Smooth muscle cell (in vitro differentiated cells): ENCODE results near the gene ARHGAP25. TPM values are rescaled to one million over a fixed set of nuclear protein-coding genes. Genes with fewer than 3 reads are reported as not detected.

Source experiments
- DNase-seq: peaks from one replicate; lab custom pipeline; 2025; ENCODE audit not compliant: unreplicated experiment; lab: John Stamatoyannopoulos, UW
- H2AFZ ChIP-seq: fragments of 200-600 bp; sonication (generic); 2 replicates; pipeline ENCODE4 v1.6.0; 2016; ENCODE audit warnings: antibody characterized with exemption, low read depth, mild to moderate bottlenecking
- H3F3A ChIP-seq: fragments of 200-600 bp; sonication (generic); 2 replicates; pipeline ENCODE4 v1.6.0; 2017; ENCODE audit warnings: antibody characterized with exemption, low read depth
- H3K27ac ChIP-seq: fragments of 200-600 bp; sonication (generic); 2 replicates; pipeline ENCODE4 v1.5.1; 2016; ENCODE audit warnings: low read depth, mild to moderate bottlenecking
- H3K27me3 ChIP-seq: fragments of 200-600 bp; sonication (generic); 2 replicates; pipeline ENCODE4 v1.6.1; 2016; ENCODE audit warnings: low read depth, mild to moderate bottlenecking
- H3K36me3 ChIP-seq: fragments of 200-600 bp; sonication (generic); 2 replicates; pipeline ENCODE4 v1.5.1; 2016; ENCODE audit warnings: low read depth
- H3K4me1 ChIP-seq: fragments of 200-600 bp; sonication (generic); 2 replicates; pipeline ENCODE4 v1.5.1; 2016; ENCODE audit warnings: low read depth
- H3K4me2 ChIP-seq: fragments of 200-600 bp; sonication (generic); 2 replicates; pipeline ENCODE4 v1.6.0; 2016; ENCODE audit warnings: mild to moderate bottlenecking
- H3K4me3 ChIP-seq: fragments of 200-600 bp; sonication (generic); 2 replicates; pipeline ENCODE4 v1.5.1; 2016; ENCODE audit warnings: mild to moderate bottlenecking
- H3K79me2 ChIP-seq: fragments of 200-600 bp; sonication (generic); 2 replicates; pipeline ENCODE4 v1.6.0; 2016; ENCODE audit warnings: low read depth, mild to moderate bottlenecking
- H3K9ac ChIP-seq: fragments of 200-600 bp; sonication (generic); 2 replicates; pipeline ENCODE4 v1.6.0; 2016; ENCODE audit warnings: low read depth
- H3K9me3 ChIP-seq: fragments of 200-600 bp; sonication (generic); replicated peaks from 2 replicates; pipeline ENCODE4 v1.5.1; 2016; ENCODE audit warnings: low read depth
- H4K20me1 ChIP-seq: fragments of 200-600 bp; sonication (generic); 2 replicates; pipeline ENCODE4 v1.6.0; 2016; ENCODE audit warnings: low read depth
- WGBS: methylation state at CpG from one replicate; pipeline ENCODE4 v1.1.7; 2016; ENCODE audit warnings: low lambda C conversion rate; 5-methylcytosine and 5-hydroxymethylcytosine counted together
- polyA plus RNA-seq: library from polyadenylated mRNA; unstranded; fragments of >200 nt; fragmentation: Nextera tagmentation; extraction: Ambion mirVana; gene quantifications from 2 replicates; pipeline ENCODE4 v1.2.1, GENCODE V29; 2016
- total RNA-seq: library from RNA; depleted of rRNA; stranded (reverse); fragments of >200 nt; gene quantifications from 2 replicates; pipeline ENCODE4 v1.2.3, GENCODE V29; 2014
- TF ChIP-seq, protein P1 (sequence below): fragments of 200-600 bp; sonication (generic); IDR thresholded peaks from 2 replicates; pipeline ENCODE4 v1.5.1; 2017; ENCODE audit warnings: borderline replicate concordance, mild to moderate bottlenecking, antibody characterized with exemption; ENCODE audit not compliant: insufficient read depth, poor library complexity, severe bottlenecking

ARHGAP25 gene
- total and polyA plus RNA-seq, 2 experiments from 2014 or later = 1.5 to 2.0 TPM

DNA sequence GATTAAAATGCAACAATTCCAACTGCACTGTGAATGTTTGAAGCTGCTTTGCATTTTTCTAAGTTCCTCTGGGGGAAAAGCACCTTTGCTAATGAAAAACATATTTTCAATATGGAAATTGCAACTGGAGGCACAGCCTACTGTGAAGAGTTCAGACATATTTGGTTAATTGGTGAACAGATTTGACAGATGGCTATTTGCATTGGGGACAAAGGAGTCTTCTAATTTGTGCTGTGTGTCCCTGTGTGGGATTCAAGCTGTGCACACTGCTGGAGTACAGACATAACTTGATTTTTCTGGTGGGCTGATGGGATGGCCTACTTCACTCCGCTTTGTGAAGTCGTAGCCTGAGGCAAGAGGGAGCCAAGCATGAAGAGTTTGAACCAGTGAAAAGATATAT lies 40.7 kb upstream of the ARHGAP25 start:
- H4K20me1 ChIP-seq = no peaks in the 10 kb centered on the region
- 93% methylated on average over 2 of the region's 2 CpGs for WGBS

DNA sequence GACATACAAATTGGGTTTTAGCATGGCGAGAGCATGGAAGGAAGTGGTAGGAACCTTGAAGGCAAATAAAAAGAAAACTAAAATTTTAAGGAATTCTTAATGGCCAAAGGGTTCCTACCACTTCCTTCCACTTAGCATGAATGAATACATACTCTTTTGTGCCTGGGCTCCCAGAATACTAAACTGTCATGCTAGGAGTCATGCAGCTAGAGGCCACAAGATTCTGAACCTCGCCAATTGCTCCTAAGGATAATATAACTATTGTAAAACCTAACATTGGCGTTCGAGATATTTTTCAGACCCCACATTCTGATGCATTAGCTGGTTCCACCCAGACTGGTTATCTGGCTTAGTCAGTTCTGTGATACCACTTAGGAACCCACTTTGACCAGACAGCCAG lies 38.6 kb upstream of the ARHGAP25 start:
- no peaks in the 10 kb centered on the region for H3K27me3 ChIP-seq
- no peaks in the 10 kb centered on the region for H3K9me3 ChIP-seq
- no peak overlapping the region for H3K4me3 ChIP-seq
- no peak overlapping the region for H3K9ac ChIP-seq
- H3F3A ChIP-seq = no peaks in the 10 kb centered on the region
- H4K20me1 ChIP-seq = no peaks in the 10 kb centered on the region
- DNase-seq = no peak
- no peak overlapping the region for H2AFZ ChIP-seq
- H3K4me2 ChIP-seq = no peak overlapping the region
- WGBS = 87% methylated on average over 4 of the region's 4 CpGs
- no peaks in the 10 kb centered on the region for H3K79me2 ChIP-seq
- no peaks in the 10 kb centered on the region for H3K4me1 ChIP-seq
- no peak overlapping the region for H3K27ac ChIP-seq
- TF ChIP-seq, protein P1, sequence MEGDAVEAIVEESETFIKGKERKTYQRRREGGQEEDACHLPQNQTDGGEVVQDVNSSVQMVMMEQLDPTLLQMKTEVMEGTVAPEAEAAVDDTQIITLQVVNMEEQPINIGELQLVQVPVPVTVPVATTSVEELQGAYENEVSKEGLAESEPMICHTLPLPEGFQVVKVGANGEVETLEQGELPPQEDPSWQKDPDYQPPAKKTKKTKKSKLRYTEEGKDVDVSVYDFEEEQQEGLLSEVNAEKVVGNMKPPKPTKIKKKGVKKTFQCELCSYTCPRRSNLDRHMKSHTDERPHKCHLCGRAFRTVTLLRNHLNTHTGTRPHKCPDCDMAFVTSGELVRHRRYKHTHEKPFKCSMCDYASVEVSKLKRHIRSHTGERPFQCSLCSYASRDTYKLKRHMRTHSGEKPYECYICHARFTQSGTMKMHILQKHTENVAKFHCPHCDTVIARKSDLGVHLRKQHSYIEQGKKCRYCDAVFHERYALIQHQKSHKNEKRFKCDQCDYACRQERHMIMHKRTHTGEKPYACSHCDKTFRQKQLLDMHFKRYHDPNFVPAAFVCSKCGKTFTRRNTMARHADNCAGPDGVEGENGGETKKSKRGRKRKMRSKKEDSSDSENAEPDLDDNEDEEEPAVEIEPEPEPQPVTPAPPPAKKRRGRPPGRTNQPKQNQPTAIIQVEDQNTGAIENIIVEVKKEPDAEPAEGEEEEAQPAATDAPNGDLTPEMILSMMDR = no peak
- H3K36me3 ChIP-seq = no peaks in the 10 kb centered on the region

More for the DNA sequence above, 40.7 kb upstream of the ARHGAP25 start:
- no peaks in the 10 kb centered on the region for H3K9me3 ChIP-seq
- H3K36me3 ChIP-seq = no peaks in the 10 kb centered on the region
- TF ChIP-seq, protein P1 = no peak
- H3K79me2 ChIP-seq = no peaks in the 10 kb centered on the region
- H3K9ac ChIP-seq = no peak overlapping the region
- no peak overlapping the region for H3K27ac ChIP-seq
- no peak for DNase-seq
- no peak overlapping the region for H2AFZ ChIP-seq
- H3K4me2 ChIP-seq = no peak overlapping the region
- no peaks in the 10 kb centered on the region for H3K27me3 ChIP-seq
- no peaks in the 10 kb centered on the region for H3F3A ChIP-seq
- H3K4me1 ChIP-seq = peaks cover 6% of the 10 kb centered on the region
- H3K4me3 ChIP-seq = no peak overlapping the region

DNA sequence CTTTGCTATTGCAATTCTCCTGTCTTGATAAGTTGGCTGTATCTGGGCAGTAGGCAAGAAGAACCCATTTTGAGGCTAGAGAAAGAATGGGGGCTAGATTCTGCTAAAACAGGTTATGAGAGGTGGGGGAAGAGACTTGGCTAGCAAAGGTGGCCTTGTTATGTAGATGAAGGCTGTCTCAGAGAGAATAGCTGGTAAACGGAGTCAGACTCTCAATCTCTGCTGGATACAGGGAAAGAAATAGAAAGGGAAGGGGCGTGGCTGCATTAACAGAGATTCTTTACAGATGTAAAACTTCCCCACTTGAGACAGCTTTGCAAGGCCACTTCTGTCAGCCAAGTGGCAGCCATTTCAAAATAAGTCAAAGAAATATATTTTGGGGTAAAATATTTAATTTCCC lies 38.1 kb upstream of the ARHGAP25 start:
- Histone ChIP-seq H3K27ac (no peak overlapping the region), H3K4me1 (no peaks in the 10 kb centered on the region), H3K4me2 (no peak overlapping the region), H3F3A (no peaks in the 10 kb centered on the region), H3K27me3 (no peaks in the 10 kb centered on the region), H2AFZ (no peak overlapping the region), H3K36me3 (no peaks in the 10 kb centered on the region), H3K79me2 (no peaks in the 10 kb centered on the region), H4K20me1 (no peaks in the 10 kb centered on the region), H3K4me3 (no peak overlapping the region), H3K9ac (no peak overlapping the region), H3K9me3 (no peaks in the 10 kb centered on the region)
- no peak for DNase-seq
- WGBS = 86% methylated on average over 2 of the region's 2 CpGs
- TF ChIP-seq, protein P1 = no peak

DNA sequence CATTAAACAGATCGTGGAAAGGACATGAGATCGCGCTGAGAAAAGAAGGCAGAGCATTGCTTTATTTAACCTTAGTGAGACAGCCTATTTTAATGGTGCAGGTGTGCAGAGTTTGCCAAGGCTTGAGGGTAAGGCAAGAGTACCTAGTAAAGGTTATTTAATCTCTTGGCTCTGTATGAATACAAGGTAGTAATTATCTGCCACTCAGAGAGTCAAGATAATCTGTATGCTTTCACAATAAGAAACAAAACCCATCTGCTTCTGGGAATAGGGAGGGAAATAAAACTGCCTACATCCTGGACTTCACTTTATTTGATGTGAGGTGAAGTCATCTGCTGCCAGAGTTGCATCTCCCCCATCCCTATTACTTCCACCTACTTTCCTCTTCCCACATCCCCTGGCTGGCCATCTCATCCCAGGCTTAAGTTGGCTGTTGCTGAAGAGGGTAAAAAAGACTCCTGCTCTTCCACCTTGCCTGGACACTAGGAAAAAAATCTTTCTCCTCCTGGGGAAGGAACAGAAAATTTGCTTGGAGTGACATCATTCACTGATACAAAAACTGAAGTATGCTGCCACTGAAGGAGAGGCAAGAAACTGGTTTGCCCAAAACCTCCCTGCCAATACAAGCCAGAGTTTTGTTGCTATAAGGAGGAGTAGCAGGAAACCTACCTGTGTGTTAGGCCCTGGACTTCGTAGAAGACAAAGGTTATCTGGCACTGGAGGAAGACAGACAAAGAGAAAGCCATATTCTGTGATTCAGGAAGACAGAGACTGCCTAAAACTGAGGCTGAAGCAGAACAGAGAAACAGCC lies 35.8 kb upstream of the ARHGAP25 start:
- 72% methylated on average over 4 of the region's 4 CpGs for WGBS
- H3K9me3 ChIP-seq = no peaks in the 10 kb centered on the region
- no peaks in the 10 kb centered on the region for H3K79me2 ChIP-seq
- H3K4me2 ChIP-seq = no peak overlapping the region
- no peaks in the 10 kb centered on the region for H3F3A ChIP-seq
- no peaks in the 10 kb centered on the region for H3K36me3 ChIP-seq
- H3K4me1 ChIP-seq = no peaks in the 10 kb centered on the region
- H2AFZ ChIP-seq = no peak overlapping the region
- H3K4me3 ChIP-seq = no peak overlapping the region
- no peak overlapping the region for H3K27ac ChIP-seq
- H3K9ac ChIP-seq = no peak overlapping the region
- TF ChIP-seq, protein P1 = no peak
- no peaks in the 10 kb centered on the region for H4K20me1 ChIP-seq
- DNase-seq = no peak
- H3K27me3 ChIP-seq = no peaks in the 10 kb centered on the region
